PFSK-1 (cell line): Measurements from ENCODE around the gene C22orf31.

ENCODE experiments used
- FOXP2 ChIP-seq: optimal IDR thresholded peaks from 2 replicates; pipeline ENCODE3; 2011; ENCODE audit warnings: borderline replicate concordance, control low read depth, inconsistent platforms; ENCODE audit not compliant: insufficient read depth; ENCODE audit errors: extremely low read length, extremely low read depth
- POLR2AphosphoS5 ChIP-seq: IDR thresholded peaks from 2 replicates; pipeline ENCODE4 v1.6.1; 2012; ENCODE audit warnings: low read depth, mild to moderate bottlenecking, control low read depth, low read length, moderate library complexity
- SIN3A ChIP-seq: IDR thresholded peaks from 2 replicates; pipeline ENCODE4 v1.6.1; 2012; ENCODE audit warnings: mild to moderate bottlenecking, low read length, moderate library complexity, borderline replicate concordance; ENCODE audit not compliant: insufficient read depth
- TAF1 ChIP-seq: IDR thresholded peaks from 2 replicates; pipeline ENCODE4 v1.6.1; 2012; ENCODE audit warnings: low read length, control low read depth, borderline replicate concordance; ENCODE audit not compliant: insufficient read depth
- TF ChIP-seq, protein P1 (sequence below), 2 experiments: IDR thresholded peaks; 2 replicates each; pipeline versions ENCODE4 v1.6.1 to v1.8.0; 2011 to 2012; ENCODE audit warnings: low read depth in 2 of 2, low read length in 2 of 2, control low read depth in 1 of 2, inconsistent platforms in 1 of 2, mild to moderate bottlenecking in 1 of 2, moderate library complexity in 1 of 2; ENCODE audit not compliant: insufficient read depth in 1 of 2

C22orf31 gene

GRCh38 chr22:29078036-29078868 lies 16.6 kb upstream of the C22orf31 start:
- TF ChIP-seq FOXP2 (no peak), SIN3A (no peak), POLR2AphosphoS5 (no peak), TAF1 (no peak)
- TF ChIP-seq, protein P1, sequence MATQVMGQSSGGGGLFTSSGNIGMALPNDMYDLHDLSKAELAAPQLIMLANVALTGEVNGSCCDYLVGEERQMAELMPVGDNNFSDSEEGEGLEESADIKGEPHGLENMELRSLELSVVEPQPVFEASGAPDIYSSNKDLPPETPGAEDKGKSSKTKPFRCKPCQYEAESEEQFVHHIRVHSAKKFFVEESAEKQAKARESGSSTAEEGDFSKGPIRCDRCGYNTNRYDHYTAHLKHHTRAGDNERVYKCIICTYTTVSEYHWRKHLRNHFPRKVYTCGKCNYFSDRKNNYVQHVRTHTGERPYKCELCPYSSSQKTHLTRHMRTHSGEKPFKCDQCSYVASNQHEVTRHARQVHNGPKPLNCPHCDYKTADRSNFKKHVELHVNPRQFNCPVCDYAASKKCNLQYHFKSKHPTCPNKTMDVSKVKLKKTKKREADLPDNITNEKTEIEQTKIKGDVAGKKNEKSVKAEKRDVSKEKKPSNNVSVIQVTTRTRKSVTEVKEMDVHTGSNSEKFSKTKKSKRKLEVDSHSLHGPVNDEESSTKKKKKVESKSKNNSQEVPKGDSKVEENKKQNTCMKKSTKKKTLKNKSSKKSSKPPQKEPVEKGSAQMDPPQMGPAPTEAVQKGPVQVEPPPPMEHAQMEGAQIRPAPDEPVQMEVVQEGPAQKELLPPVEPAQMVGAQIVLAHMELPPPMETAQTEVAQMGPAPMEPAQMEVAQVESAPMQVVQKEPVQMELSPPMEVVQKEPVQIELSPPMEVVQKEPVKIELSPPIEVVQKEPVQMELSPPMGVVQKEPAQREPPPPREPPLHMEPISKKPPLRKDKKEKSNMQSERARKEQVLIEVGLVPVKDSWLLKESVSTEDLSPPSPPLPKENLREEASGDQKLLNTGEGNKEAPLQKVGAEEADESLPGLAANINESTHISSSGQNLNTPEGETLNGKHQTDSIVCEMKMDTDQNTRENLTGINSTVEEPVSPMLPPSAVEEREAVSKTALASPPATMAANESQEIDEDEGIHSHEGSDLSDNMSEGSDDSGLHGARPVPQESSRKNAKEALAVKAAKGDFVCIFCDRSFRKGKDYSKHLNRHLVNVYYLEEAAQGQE (IDR thresholded peaks at IDR 0.05; ENCODE audit: insufficient read depth in 1 of 2, low read depth in 2 of 2, low read length in 2 of 2) = no peak

DNA sequence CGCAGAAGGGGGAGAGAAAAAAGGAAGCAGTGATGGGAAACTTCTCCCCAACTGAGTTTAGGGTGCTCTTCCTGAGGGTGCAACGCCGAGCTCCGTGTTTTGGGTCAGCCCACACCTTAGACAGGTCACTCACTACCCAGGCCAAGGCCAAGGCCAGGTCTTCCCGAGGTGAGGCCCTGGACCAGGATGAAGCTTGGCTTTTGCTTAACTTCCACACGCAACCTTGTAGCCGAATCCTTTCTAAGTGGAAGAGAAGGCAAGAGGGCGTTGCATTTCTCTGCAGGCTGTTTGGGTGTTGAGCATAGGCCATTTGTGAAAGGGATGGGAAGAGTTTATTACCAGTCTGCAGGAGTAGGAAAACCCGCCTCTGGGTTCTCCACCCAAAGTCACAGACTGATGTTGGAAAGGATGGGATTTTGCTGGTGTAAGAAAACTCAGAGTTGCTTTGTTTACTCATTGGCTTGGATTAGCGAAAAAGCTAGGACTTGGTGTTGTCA lies 12.7 kb upstream of the C22orf31 start:
- TF ChIP-seq FOXP2 (no peak), SIN3A (no peak), POLR2AphosphoS5 (no peak)

GRCh38 chr22:29073618-29074275 lies 12.1 kb upstream of the C22orf31 start:
- TF ChIP-seq FOXP2 (no peak), SIN3A (no peak), TAF1 (no peak), POLR2AphosphoS5 (no peak)
- TF ChIP-seq, protein P1 (IDR thresholded peaks at IDR 0.05; ENCODE audit: insufficient read depth in 1 of 2, low read depth in 2 of 2, low read length in 2 of 2) = no peak

- TF ChIP-seq FOXP2 (no peak), POLR2AphosphoS5 (no peak), TAF1 (no peak), SIN3A (no peak)
Measured at GRCh38 chr22:29072979-29073617, 11.5 kb upstream of the C22orf31 start, which contains the start of gene KREMEN1. Gene KREMEN1 (plus strand): TSS chr22:29073035. CDS start chr22:29073131, 96 bp downstream.

DNA sequence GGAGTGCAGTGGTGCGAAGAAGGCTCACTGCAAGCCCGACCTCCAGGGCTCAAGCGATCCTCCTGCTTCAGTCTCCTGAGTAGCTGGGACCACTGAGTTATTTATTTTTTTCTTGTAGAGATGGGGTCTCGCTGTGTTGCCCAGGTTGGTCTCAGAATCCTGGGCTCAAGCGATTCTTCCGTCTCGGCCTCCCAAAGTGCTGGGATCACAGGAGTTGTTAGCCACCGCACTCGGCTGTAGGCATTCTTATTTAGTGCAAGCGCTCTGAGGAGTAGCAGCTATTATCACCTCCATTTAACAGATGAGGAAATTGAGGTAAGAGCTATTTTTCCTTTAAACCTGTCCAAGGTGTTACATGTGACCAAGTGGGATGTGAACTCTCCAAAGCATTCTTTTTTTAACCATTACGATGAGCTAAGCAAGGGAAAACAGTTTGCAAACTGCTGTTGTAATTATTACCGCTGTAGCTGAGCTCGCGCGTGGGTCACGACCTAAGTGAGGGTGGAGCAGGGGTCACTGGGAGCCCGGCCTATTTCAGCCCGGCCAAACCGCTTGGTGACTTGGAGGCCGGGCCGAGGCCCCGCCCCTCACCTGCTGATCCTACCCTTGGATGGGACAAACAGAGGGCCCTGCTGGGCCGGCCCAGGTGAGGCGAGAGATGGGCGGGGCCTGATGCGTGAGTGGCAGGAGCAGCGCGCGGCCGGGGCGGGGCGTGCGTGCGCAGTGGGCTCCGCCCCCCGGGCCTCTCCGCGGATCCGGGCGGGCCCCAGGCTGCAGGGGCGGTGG lies 10.8 kb upstream of the C22orf31 start:
- TF ChIP-seq, protein P1 (IDR thresholded peaks at IDR 0.05; ENCODE audit: insufficient read depth in 1 of 2, low read depth in 2 of 2, low read length in 2 of 2) = no peak
- TF ChIP-seq TAF1 = no peak
- TF ChIP-seq POLR2AphosphoS5 = no peak
- TF ChIP-seq FOXP2 = no peak
